HG03064 (cell line): ENCODE data around the gene RNF227.

Source experiments
- ATAC-seq: cut with Tn5 transposase; IDR thresholded peaks from one replicate; pipeline ENCODE4 v1.9.1; 2021; ENCODE audit warnings: low read depth; ENCODE audit not compliant: unreplicated experiment

The RNF227 gene

GRCh38 chr17:7889166-7889955 lies 26.7 kb downstream of the RNF227 start:
- ATAC-seq: no peak

- ATAC-seq: no peak
Observed at GRCh38 chr17:7888184-7888920, 27.7 kb downstream of the RNF227 start, which contains the start of gene CHD3. Gene CHD3 (plus strand): TSS chr17:7888789. CDS start chr17:7889001, 212 bp downstream.

GRCh38 chr17:7887482-7888183 lies 28.5 kb downstream of the RNF227 start:
- ATAC-seq: no peak

- no peak for ATAC-seq
Observed at GRCh38 chr17:7887038-7887481, 29.0 kb downstream of the RNF227 start.

- no peak for ATAC-seq
Observed at GRCh38 chr17:7886227-7887037, 29.7 kb downstream of the RNF227 start.

- ATAC-seq: no peak
Observed at GRCh38 chr17:7885367-7886226, 30.5 kb downstream of the RNF227 start.

GRCh38 chr17:7884581-7885366 lies 31.3 kb downstream of the RNF227 start:
- ATAC-seq: no peak

GRCh38 chr17:7883781-7884386 lies 32.2 kb downstream of the RNF227 start:
- no peak for ATAC-seq

- ATAC-seq: no peak
Observed at GRCh38 chr17:7882629-7883028, 33.5 kb downstream of the RNF227 start.

- ATAC-seq: no peak
Observed at GRCh38 chr17:7882068-7882467, 34.0 kb downstream of the RNF227 start.

- ATAC-seq: no peak
Observed at GRCh38 chr17:7881276-7882054, 34.6 kb downstream of the RNF227 start.

GRCh38 chr17:7880076-7880868 lies 35.8 kb downstream of the RNF227 start:
- no peak for ATAC-seq

GRCh38 chr17:7878234-7878633 lies 37.9 kb downstream of the RNF227 start:
- ATAC-seq: no peak

- ATAC-seq: no peak
Observed at GRCh38 chr17:7875804-7876370, 40.2 kb downstream of the RNF227 start.

GRCh38 chr17:7873051-7873450 lies 43.0 kb downstream of the RNF227 start:
- ATAC-seq: no peak

GRCh38 chr17:7867881-7868329 lies 48.2 kb downstream of the RNF227 start:
- no peak for ATAC-seq
